ENCODE measurements around the gene SLC22A31. TPM values are rescaled to one million over a fixed set of nuclear protein-coding genes. Genes with fewer than 3 reads are reported as not detected.
A peak's percentile ranks its signal among the peaks of the same experiment; 100 is the strongest.
"Not testable (repeated sequence)": the region's sequence is repeated elsewhere in the genome, so short reads cannot be mapped to it uniquely, and the experiment has no call there.

SLC22A31 gene
- total RNA-seq, 2 experiments from 2014 or later = 0.49 to 1.3 TPM

DNA sequence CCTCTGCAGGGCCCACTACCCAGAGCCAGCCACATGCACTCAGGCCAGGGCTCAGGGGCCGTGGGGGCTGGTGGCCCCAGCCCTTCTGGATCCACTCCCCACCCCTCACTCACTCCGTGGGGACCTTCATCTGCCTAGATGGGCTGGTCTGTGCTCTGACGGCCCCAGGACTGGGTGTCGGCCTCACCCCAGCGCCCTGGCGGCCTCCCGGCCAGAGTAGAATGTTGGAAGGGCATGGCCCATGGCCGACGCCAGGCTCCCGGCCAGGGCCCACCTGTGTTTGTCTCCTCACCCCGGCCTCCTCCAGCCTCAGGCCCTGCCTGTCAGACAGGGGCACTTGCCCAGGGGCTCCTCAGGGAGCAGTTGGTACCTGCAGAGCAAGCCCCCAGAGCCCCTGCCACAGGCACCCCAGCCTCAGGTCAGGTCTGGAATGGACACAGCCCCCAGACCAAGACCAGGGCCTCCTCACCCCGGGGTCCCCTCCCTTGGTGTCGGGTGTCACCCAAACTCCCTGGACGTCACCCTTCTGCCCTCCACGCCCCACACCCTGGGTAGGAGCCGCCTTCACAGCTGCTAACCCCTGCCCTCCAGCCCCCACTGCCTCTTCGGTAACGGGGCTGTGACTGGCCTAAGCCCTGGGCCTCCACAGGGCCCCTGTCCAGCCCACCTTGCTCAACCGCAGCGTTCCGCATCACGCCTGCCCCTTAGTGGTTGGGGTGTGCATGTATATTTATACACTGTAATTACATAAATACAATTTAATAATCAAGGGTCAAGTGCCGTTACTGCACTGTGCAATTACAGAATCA lies 31.8 kb downstream of the SLC22A31 start:
- Mint-ChIP-seq H3K27me3 (peaks cover 3% of the 10 kb centered on the region), H3K4me1 (peaks cover 7% of the 10 kb centered on the region), H3K4me3 (no peak overlapping the region), H3K27ac (no peak overlapping the region), H3K9me3 (ENCODE audit: low read depth) (no peaks in the 10 kb centered on the region), H3K36me3 (ENCODE audit: low read depth) (no peaks in the 10 kb centered on the region)
- DNase-seq (no peak), ATAC-seq (no peak)
- CTCF ChIA-PET = no interaction called here
- intact Hi-C loops (cut with DNase I, micrococcal nuclease) = loop anchor here in 1 of 2 experiments (5.0 to 10.0 kb wide), 2 partner anchors 314 to 431 kb away; partner anchors contain the start of genes GALNS and TRAPPC2L
- POLR2A ChIA-PET = no interaction called here

DNA sequence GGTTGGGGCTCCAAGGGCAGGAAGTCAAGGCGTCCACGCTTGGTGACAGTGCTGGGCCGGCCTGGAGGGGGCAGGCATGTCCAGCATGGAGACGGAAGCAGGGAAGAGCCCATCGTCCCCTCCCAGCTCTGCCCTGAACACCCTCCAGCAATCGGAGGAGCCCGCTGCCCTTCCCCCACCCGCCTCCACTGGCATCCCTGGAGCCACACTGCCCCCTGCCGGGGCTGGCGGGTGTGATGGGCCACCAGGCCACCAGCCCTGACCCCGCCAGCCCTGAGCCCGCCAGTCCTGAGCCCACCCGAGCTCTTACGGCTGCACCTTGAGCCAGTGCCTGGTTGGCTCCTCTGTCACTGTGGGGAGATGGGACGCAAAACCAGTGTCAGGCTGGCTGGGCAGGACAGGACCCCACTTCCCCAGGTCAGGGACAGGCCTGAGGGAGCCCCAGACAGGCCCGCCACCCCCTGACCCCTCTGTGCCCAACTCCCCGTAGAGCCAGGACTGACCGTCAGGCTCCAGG lies 32.9 kb downstream of the SLC22A31 start:
- Mint-ChIP-seq H3K27me3 (peaks cover 3% of the 10 kb centered on the region), H3K9me3 (ENCODE audit: low read depth) (no peaks in the 10 kb centered on the region), H3K27ac (no peak overlapping the region), H3K4me1 (peaks cover 7% of the 10 kb centered on the region), H3K4me3 (no peak overlapping the region), H3K36me3 (ENCODE audit: low read depth) (no peaks in the 10 kb centered on the region)
- intact Hi-C loops (cut with DNase I, micrococcal nuclease) = loop anchor here (1.0 to 10.0 kb wide), 9 partner anchors 49 to 430 kb away; partner anchors contain the start of genes TRAPPC2L (in 2 of the 2) and GALNS (in 1 of the 2)
- ATAC-seq (peak; percentile 37), DNase-seq (peak; percentile 95)
- POLR2A ChIA-PET = no interaction called here
- CTCF ChIA-PET = interaction anchor here (0.6 to 1.6 kb wide), 7 partner anchors 31 to 354 kb away, joined by 3 to 9 read pairs (median 4); no protein-coding TSS in a partner anchor

DNA sequence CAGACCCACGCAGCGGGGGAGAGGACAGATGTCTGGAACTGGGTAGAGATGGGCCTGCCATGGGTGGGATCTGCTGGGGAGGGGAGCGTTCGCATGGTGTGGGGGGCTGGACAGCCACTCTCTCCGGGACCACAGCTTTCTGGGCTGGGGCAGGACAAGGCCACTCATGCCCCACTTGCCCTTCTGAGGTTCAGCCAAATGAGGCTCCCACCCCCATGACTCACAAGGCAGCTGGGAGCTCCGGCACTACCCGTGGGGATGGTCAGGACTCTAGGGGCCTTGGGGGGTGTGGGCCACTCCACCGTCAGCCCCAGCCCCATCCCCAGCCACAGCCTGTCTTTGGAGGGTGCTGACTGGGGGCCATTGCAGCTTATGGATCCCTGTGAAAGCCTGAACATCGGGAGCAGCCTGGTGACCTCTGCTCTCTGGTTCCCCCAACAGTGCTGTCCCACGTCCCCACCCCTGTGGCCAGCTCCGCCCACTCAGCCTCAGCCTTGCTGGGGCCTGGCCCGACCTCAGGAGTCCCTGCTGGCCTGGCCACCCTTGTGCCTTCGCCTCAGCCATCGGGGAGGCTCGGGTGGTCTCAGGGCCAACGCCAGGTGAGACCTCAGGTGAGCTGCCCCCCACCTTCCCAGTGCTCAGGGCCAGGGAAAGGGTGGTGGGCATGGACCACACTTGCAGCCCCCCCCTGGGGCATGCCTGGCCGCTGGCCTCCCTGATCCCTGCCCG lies 33.5 kb downstream of the SLC22A31 start:
- ChIA-PET POLR2A (interaction anchor here (0.7 kb wide), 1 partner anchor 390 kb away, joined by 4 read pairs; no protein-coding TSS in a partner anchor), CTCF (interaction anchor here (0.6 to 1.6 kb wide), 7 partner anchors 32 to 354 kb away, joined by 3 to 9 read pairs (median 4); no protein-coding TSS in a partner anchor)
- Mint-ChIP-seq H3K27me3 (peaks cover 3% of the 10 kb centered on the region), H3K36me3 (ENCODE audit: low read depth) (no peaks in the 10 kb centered on the region), H3K9me3 (ENCODE audit: low read depth) (no peaks in the 10 kb centered on the region), H3K27ac (no peak overlapping the region), H3K4me3 (no peak overlapping the region), H3K4me1 (peaks cover 7% of the 10 kb centered on the region)
- ATAC-seq (no peak), DNase-seq (no peak)
- intact Hi-C loops (cut with DNase I, micrococcal nuclease) = loop anchor here (1.0 to 10.0 kb wide), 9 partner anchors 49 to 430 kb away; partner anchors contain the start of genes TRAPPC2L (in 2 of the 2) and GALNS (in 1 of the 2)

DNA sequence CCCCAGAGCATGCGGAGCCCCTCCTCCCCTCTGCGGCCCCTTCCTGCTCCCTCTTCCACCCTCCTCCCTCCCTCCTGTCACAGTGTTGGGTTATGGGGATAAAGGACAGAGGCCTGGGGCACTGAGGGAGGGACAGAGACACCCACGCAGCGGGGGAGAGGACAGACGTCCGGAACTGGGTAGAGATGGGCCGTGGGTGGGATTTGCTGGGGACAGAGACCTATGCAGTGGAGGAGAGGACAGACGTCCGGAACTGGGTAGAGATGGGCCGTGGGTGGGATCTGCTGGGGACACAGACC lies 34.7 kb downstream of the SLC22A31 start:
- H3K9me3 Mint-ChIP-seq (ENCODE audit: low read depth); POLR2A ChIA-PET; CTCF ChIA-PET; H3K4me3 Mint-ChIP-seq; H3K36me3 Mint-ChIP-seq (ENCODE audit: low read depth); ATAC-seq; H3K4me1 Mint-ChIP-seq; H3K27ac Mint-ChIP-seq; DNase-seq; H3K27me3 Mint-ChIP-seq: not testable (repeated sequence)
- intact Hi-C loops (cut with DNase I, micrococcal nuclease) = loop anchor here in 1 of 2 experiments (5.0 to 10.0 kb wide), 2 partner anchors 311 to 428 kb away; partner anchors contain the start of genes GALNS and TRAPPC2L

DNA sequence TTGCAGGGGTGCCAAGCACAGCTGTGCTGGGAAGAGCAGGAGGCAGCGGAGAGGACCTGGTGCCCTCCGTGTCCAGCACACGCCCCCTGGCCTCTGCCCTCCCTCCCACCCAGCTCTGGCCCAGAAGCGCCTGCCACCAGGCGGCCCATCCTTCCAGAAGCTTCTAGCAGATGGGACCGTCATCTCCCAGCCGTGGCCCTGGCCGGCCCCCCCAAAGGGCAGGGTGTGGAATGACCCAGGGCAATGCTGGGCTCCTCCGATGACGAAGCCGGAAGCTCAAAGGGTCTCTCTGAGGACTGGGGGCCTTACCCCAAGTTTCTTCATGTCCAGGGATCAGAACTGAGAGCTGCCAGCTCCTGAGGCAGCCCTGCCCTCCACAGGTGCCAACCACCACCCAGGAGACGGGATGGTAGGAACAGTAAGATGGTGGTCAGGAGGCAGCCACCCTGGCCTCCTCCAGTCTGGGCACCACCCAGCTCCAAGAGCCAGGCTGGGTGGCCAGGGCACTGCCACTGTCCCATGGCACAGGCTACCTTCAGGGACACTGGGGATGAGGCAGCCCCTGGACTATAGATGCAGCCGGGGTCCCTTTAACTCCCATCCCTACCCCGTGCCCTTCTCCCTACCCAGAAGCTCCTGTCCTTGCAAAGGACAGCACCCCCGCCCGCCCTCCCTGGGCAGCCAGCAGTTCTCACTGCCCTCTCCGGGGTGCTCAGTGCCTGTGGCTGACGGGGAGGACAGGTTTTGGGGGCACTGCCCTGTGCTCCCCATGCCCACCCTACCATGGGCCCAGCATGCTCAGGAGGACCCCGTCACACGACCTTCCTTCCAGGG lies 35.3 kb downstream of the SLC22A31 start:
- DNase-seq = no peak
- POLR2A ChIA-PET = interaction anchor here (0.6 kb wide), 1 partner anchor 312 kb away, joined by 5 read pairs; no protein-coding TSS in a partner anchor
- H3K9me3 Mint-ChIP-seq (ENCODE audit: low read depth) = no peaks in the 10 kb centered on the region
- no peaks in the 10 kb centered on the region for H3K27me3 Mint-ChIP-seq
- no peak overlapping the region for H3K4me3 Mint-ChIP-seq
- H3K36me3 Mint-ChIP-seq (ENCODE audit: low read depth) = no peaks in the 10 kb centered on the region
- H3K27ac Mint-ChIP-seq = no peak overlapping the region
- no peak for ATAC-seq
- CTCF ChIA-PET = interaction anchor here (0.7 kb wide), 2 partner anchors 427 to 716 kb away, joined by 3 read pairs; no protein-coding TSS in a partner anchor
- H3K4me1 Mint-ChIP-seq = no peaks in the 10 kb centered on the region
- intact Hi-C loops (cut with DNase I, micrococcal nuclease) = loop anchor here in 1 of 2 experiments (5.0 to 10.0 kb wide), 2 partner anchors 310 to 428 kb away; partner anchors contain the start of genes GALNS and TRAPPC2L

DNA sequence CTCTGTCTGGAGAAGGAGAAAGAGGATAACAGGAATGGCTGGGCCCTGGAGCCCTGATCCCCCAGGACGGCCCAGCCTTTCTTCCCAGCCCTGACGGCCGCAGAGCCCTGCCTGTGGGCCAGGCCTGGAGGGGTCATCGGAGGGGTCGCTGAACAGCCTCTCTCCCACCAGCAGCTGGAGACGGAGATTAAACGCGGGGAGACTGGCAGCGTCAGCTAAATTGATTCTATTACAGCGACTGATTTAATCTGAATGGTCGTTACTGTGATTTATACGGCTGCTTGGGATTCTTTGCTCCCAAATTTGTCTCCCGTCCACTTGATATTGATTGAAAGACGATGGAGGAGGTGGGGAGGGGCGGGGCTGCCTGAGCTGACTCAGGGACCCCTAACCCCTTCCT lies 35.9 kb downstream of the SLC22A31 start:
- DNase-seq (no peak), ATAC-seq (no peak)
- intact Hi-C loops (cut with DNase I, micrococcal nuclease) = loop anchor here in 1 of 2 experiments (10.0 kb wide), 1 partner anchor 310 kb away; the partner anchor contains the start of genes GALNS and TRAPPC2L
- Mint-ChIP-seq H3K9me3 (ENCODE audit: low read depth) (no peaks in the 10 kb centered on the region), H3K4me1 (no peaks in the 10 kb centered on the region), H3K4me3 (no peak overlapping the region), H3K27ac (no peak overlapping the region), H3K36me3 (ENCODE audit: low read depth) (no peaks in the 10 kb centered on the region), H3K27me3 (no peaks in the 10 kb centered on the region)
- CTCF ChIA-PET = interaction anchor here (0.7 kb wide), 2 partner anchors 427 to 715 kb away, joined by 3 read pairs; no protein-coding TSS in a partner anchor
- POLR2A ChIA-PET = interaction anchor here (0.6 kb wide), 1 partner anchor 311 kb away, joined by 5 read pairs; no protein-coding TSS in a partner anchor

DNA sequence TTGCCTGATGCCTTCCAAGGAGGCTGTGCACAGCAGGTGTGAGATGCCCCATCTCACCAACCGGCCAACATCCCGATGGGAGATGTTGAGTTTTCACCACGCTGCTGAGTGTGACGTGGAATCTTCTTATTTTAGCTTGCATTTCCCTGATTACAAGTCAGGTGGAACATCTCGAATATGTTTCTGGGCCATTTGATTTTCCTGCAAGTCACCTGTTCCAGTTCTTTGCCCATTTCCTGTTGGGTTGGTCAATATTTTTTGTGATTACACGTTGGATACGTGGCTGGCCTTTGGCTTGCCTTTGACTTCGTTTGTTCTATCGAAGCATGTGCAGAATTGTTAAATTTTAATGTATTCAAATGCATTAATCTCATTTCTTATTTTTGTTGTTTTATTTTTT lies 37.0 kb downstream of the SLC22A31 start:
- DNase-seq = no peak
- H3K4me3 Mint-ChIP-seq = no peak overlapping the region
- H3K27ac Mint-ChIP-seq = no peak overlapping the region
- no peaks in the 10 kb centered on the region for H3K36me3 Mint-ChIP-seq (ENCODE audit: low read depth)
- POLR2A ChIA-PET = no interaction called here
- intact Hi-C loops (cut with DNase I, micrococcal nuclease) = loop anchor here in 1 of 2 experiments (10.0 kb wide), 1 partner anchor 308 kb away; the partner anchor contains the start of genes GALNS and TRAPPC2L
- no peaks in the 10 kb centered on the region for H3K4me1 Mint-ChIP-seq
- no peaks in the 10 kb centered on the region for H3K27me3 Mint-ChIP-seq
- CTCF ChIA-PET = interaction anchor here (0.7 to 1.2 kb wide), 2 partner anchors 350 to 567 kb away, joined by 3 to 4 read pairs; no protein-coding TSS in a partner anchor
- ATAC-seq = no peak
- H3K9me3 Mint-ChIP-seq (ENCODE audit: low read depth) = peaks cover 2% of the 10 kb centered on the region

DNA sequence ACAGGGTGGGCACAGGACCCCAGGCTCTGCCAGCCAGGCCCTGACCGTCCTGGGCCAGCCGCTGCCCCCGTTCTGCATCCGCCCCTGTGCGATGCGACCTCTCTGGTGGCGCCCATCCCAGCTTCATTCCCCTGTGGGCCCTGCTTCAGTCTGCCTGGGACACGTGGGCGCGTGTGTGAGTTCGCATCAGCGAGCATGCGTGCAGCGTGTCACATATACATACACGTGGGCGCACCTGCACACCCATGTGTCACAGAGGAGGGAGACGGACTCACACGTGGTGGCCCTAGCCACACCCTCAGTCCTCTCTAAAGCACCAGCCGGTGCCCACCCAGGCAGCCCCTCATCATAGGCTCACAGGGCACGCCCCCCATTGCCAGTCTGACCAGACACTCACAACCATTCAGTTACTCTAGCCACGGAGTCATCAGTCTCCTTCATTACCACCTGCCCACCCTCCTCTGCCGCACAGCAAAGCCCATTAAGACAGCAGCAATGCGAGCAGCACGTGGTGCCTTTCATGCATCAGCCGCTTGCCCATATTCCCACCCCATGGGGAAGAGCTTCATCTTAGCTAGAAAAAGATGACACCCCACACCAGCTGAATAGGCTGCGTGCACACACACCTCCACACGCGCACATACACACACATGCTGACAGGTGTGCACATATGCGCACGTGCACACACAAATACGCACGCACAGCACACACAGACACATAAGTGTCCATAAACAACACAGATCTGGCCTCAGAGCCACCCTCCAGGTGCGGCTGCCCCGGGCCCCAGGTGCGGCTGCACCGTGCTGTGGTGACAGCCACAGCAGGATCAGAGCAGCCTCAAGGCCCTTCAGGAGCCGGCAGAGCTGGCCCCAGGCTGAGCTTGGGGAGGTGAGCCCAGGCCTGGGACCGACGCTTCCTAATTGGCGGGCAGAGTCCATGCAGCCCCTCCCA lies 38.3 kb downstream of the SLC22A31 start:
- POLR2A ChIA-PET = no interaction called here
- CTCF ChIA-PET = no interaction called here
- H3K9me3 Mint-ChIP-seq (ENCODE audit: low read depth) = peaks cover 3% of the 10 kb centered on the region
- no peaks in the 10 kb centered on the region for H3K27me3 Mint-ChIP-seq
- H3K4me3 Mint-ChIP-seq = no peak overlapping the region
- intact Hi-C loops (cut with DNase I, micrococcal nuclease) = loop anchor here in 1 of 2 experiments (10.0 kb wide), 1 partner anchor 307 kb away; the partner anchor contains the start of genes GALNS and TRAPPC2L
- ATAC-seq (no peak), DNase-seq (no peak)
- H3K4me1 Mint-ChIP-seq = no peaks in the 10 kb centered on the region
- H3K36me3 Mint-ChIP-seq (ENCODE audit: low read depth) = no peaks in the 10 kb centered on the region
- no peak overlapping the region for H3K27ac Mint-ChIP-seq

DNA sequence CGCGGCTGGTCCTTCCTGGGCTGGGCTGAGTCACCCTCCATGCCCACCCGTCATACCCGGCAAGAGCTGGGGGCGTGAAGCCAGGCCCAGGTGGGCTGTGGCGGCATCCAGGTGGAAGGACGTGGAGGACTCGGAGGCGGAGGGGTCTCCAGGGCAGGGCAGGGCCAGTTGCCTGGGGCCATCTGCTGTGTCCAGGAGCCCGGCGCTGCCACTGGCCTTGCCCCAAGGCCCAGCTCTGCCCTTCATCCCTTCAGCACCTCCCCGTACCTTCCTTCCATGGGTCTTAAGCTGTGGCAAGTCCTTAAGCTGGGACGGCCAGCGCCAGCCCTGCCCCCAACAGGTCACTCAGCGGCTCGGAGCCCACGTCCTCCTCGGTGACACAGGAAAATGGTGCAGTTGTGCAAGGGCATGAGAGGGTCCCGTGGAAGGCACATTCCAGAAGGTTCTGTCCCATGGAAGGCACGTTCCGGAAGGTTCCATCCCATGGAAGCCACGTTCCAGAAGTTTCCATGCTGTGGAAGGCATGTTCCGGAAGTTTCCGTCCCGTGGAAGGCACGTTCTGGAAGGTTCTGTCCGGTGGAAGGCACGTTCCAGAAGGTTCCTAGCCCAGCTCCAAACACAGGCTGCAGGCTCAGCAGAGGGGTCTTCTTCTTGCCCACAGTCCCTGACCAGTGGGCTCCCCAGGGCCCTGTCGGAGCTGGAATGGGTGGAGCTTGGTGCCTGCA lies 39.2 kb downstream of the SLC22A31 start:
- no peak for ATAC-seq
- CTCF ChIA-PET = no interaction called here
- Mint-ChIP-seq H3K27ac (no peak overlapping the region), H3K36me3 (ENCODE audit: low read depth) (no peaks in the 10 kb centered on the region), H3K27me3 (no peaks in the 10 kb centered on the region), H3K4me3 (no peak overlapping the region), H3K4me1 (no peaks in the 10 kb centered on the region), H3K9me3 (ENCODE audit: low read depth) (peaks cover 3% of the 10 kb centered on the region)
- DNase-seq = no peak
- intact Hi-C loops (cut with DNase I, micrococcal nuclease) = loop anchor here in 1 of 2 experiments (10.0 kb wide), 1 partner anchor 306 kb away; the partner anchor contains the start of genes GALNS and TRAPPC2L
- POLR2A ChIA-PET = no interaction called here

All from activated CD4-positive, alpha-beta T cell treated with anti-CD3 and anti-CD28 coated beads for 36 hours (primary cell).